ENCODE results near the gene TSPO. TPM values are rescaled to one million over a fixed set of nuclear protein-coding genes. Genes with fewer than 3 reads are reported as not detected.
A peak's percentile ranks its signal among the peaks of the same experiment; 100 is the strongest.

The TSPO gene
- total RNA-seq, 1 donor from 2014 or later, result 524 TPM

GRCh38 chr22:43110927-43111623 lies 40.3 kb upstream of the TSPO start:
- DNase-seq (ENCODE audit: low read depth), result no peak
- no peak for TF ChIP-seq CTCF (conservative IDR thresholded peaks at IDR 0.05; ENCODE audit: low read depth, low read length)
- peak overlapping the region; percentile 68 for H3K4me3 ChIP-seq (ENCODE audit: low read depth, low read length)

GRCh38 chr22:43113526-43114251 lies 37.7 kb upstream of the TSPO start:
- no peak for DNase-seq (ENCODE audit: low read depth)
- TF ChIP-seq CTCF (conservative IDR thresholded peaks at IDR 0.05; ENCODE audit: low read depth, low read length), result no peak
- no peak overlapping the region for H3K4me3 ChIP-seq (ENCODE audit: low read depth, low read length)

- H3K4me3 ChIP-seq (ENCODE audit: low read depth, low read length), result no peak overlapping the region
- DNase-seq (ENCODE audit: low read depth), result no peak
- no peak for TF ChIP-seq CTCF (conservative IDR thresholded peaks at IDR 0.05; ENCODE audit: low read depth, low read length)
Observed at GRCh38 chr22:43114958-43115357, 36.4 kb upstream of the TSPO start.

- DNase-seq (ENCODE audit: low read depth), result no peak
- TF ChIP-seq CTCF (conservative IDR thresholded peaks at IDR 0.05; ENCODE audit: low read depth, low read length), result no peak
- no peak overlapping the region for H3K4me3 ChIP-seq (ENCODE audit: low read depth, low read length)
Observed at GRCh38 chr22:43116932-43117331, 34.4 kb upstream of the TSPO start.

GRCh38 chr22:43118024-43118849 lies 33.1 kb upstream of the TSPO start:
- DNase-seq (ENCODE audit: low read depth), result no peak
- no peak overlapping the region for H3K4me3 ChIP-seq (ENCODE audit: low read depth, low read length)
- TF ChIP-seq CTCF (conservative IDR thresholded peaks at IDR 0.05; ENCODE audit: low read depth, low read length), result no peak

GRCh38 chr22:43118953-43119458 lies 32.4 kb upstream of the TSPO start:
- TF ChIP-seq CTCF (conservative IDR thresholded peaks at IDR 0.05; ENCODE audit: low read depth, low read length), result no peak
- DNase-seq (ENCODE audit: low read depth), result no peak
- no peak overlapping the region for H3K4me3 ChIP-seq (ENCODE audit: low read depth, low read length)
